GM23248 (cell line): Measurements from ENCODE around the gene PIEZO1.

Experiments used
- EZH2 ChIP-seq: fragments of 200-600 bp; sonication (generic); IDR thresholded peaks from 2 replicates; pipeline ENCODE4 v1.6.1; 2018; ENCODE audit warnings: antibody characterized with exemption, mild to moderate bottlenecking; ENCODE audit not compliant: insufficient read depth, poor library complexity, severe bottlenecking
- EZH2phosphoT487 ChIP-seq: fragments of 200-600 bp; sonication (generic); IDR thresholded peaks from 2 replicates; pipeline ENCODE4 v1.6.1; 2018; ENCODE audit warnings: antibody characterized with exemption, moderate library complexity, mild to moderate bottlenecking, low read depth; ENCODE audit not compliant: insufficient read depth

DNA sequence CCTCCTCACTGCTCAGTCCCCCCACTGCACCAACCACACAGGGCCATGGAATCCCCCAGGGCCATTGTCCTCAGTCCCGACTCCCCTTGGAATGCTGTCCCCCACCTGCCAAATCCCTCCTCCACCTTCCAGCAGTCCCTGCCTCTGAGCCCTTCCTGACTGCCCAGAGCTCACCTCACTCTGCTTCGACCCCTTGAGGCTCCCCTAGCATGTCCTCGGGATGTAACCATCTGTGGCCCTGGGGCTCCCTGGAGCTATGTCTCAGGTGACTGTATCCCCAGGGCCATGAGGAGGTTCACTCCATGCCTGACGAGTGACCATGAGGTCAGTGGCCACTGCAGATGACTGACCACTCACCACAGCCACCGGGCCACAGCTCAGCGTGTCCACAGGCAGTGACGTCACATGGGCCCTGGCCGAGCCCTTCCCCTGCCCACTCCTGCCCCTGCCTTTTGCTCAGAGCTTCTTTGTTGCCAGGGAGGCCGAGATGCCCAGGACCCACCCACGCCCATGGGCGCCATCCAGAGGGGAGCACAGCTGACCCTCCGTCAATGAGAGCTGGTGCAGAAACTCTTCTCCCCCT, 7.7 kb upstream of the PIEZO1 start:
- TF ChIP-seq EZH2 (no peak), EZH2phosphoT487 (no peak)
